HepG2 (cell line): ENCODE data around the gene ZNF500. TPM values are rescaled to one million over a fixed set of nuclear protein-coding genes. Genes with fewer than 3 reads are reported as not detected.
A peak's percentile ranks its signal among the peaks of the same experiment; 100 is the strongest.

Experiments used
- ATAC-seq: fragments of 200-7000 bp; cut with Tn5 transposase; 3 replicates; pipeline ENCODE4 v1.9.1; 2020; ENCODE audit warnings: mild to moderate bottlenecking, moderate library complexity
- BruUV-seq: library from RNA; stranded (reverse); fragments of 400-500 nt; replicated peaks from 2 replicates; lab custom pipeline; 2021; lab: Mats Ljungman, UMichigan
- CTCF ChIA-PET: fragments of 300-600 bp; formaldehyde crosslinking; extraction: SDS; loops from one replicate; lab custom pipeline; 2021; ENCODE audit warnings: low total read pairs, inconsistent platforms, low intra/inter-chr PET ratio; lab: Yijun Ruan, JAX
- POLR2A ChIA-PET: fragments of 350-600 bp; sonication (Branson Sonifier 250); formaldehyde crosslinking; loops from one replicate; lab custom pipeline; 2020; ENCODE audit warnings: antibody characterized with exemption, inconsistent platforms; lab: Yijun Ruan, JAX
- DNase-seq: peaks from one replicate; pipeline ENCODE4 v3.0.0-alpha.2; 2015; ENCODE audit warnings: low spot score
- FAIRE-seq: peaks from 3 replicates; lab custom pipeline; 2011; peaks lifted over from hg19 to GRCh38; lab: Jason Lieb, UNC
- H2AFZ ChIP-seq: one replicate; pipeline ENCODE4 v1.6.1; 2011; ENCODE audit warnings: low read length, inconsistent platforms
- H3K27ac ChIP-seq: fragments of 300-600 bp; 3 replicates; pipeline ENCODE4 v1.8.0; 2011; ENCODE audit warnings: mixed run types, mild to moderate bottlenecking, mixed read lengths, low read length, inconsistent platforms; ENCODE audit not compliant: insufficient read depth; ENCODE audit errors: extremely low read length
- H3K27me3 ChIP-seq, 2 experiments: fragments of 200-600 bp in 1 of 2; 2 replicates in 1 of 2; 3 replicates in 1 of 2; pipeline versions ENCODE4 v1.6.0 to v1.8.0; 2011; ENCODE audit warnings: low read length in 2 of 2, mild to moderate bottlenecking in 2 of 2, moderate library complexity in 2 of 2, inconsistent platforms in 1 of 2; ENCODE audit not compliant: insufficient read depth in 2 of 2, control insufficient read depth in 1 of 2
- H3K36me3 ChIP-seq, 2 experiments: fragments of 200-600 bp in 1 of 2; replicated peaks in 1 of 2; 2 replicates in 1 of 2; 3 replicates in 1 of 2; pipeline versions ENCODE4 v1.5.1 to v1.8.0; 2011; ENCODE audit warnings: low read length in 2 of 2, inconsistent platforms in 1 of 2; ENCODE audit not compliant: insufficient read depth in 2 of 2, control insufficient read depth in 1 of 2
- H3K4me1 ChIP-seq: 2 replicates; pipeline ENCODE4 v1.5.1; 2012; ENCODE audit warnings: low read length, inconsistent platforms; ENCODE audit not compliant: insufficient read depth
- H3K4me2 ChIP-seq: 2 replicates; pipeline ENCODE4 v1.6.0; 2011; ENCODE audit warnings: low read depth, low read length, inconsistent platforms
- H3K4me3 ChIP-seq, 3 experiments: fragments of 200-600 bp in 1 of 3; sonication (generic), shearing (Covaris generic) in 1 of 3; replicated peaks in 1 of 3; 2 replicates each; pipeline ENCODE4 v1.5.1; 2011 to 2016; ENCODE audit warnings: low read length in 3 of 3, inconsistent platforms in 2 of 3, low read depth in 2 of 3, mild to moderate bottlenecking in 2 of 3, control low read depth in 1 of 3, mixed read lengths in 1 of 3; ENCODE audit not compliant: insufficient read depth in 1 of 3
- H3K79me2 ChIP-seq: one replicate; pipeline ENCODE4 v1.6.1; 2011; ENCODE audit warnings: low read length, inconsistent platforms; ENCODE audit not compliant: insufficient read depth
- H3K9ac ChIP-seq: 2 replicates; pipeline ENCODE4 v1.6.0; 2011; ENCODE audit warnings: mild to moderate bottlenecking, low read depth, low read length, inconsistent platforms; ENCODE audit not compliant: insufficient read depth
- H3K9me3 ChIP-seq: 2 replicates; pipeline ENCODE4 v1.5.1; 2012; ENCODE audit warnings: mild to moderate bottlenecking, low read length
- H4K20me1 ChIP-seq: 2 replicates; pipeline ENCODE4 v1.6.0; 2011; ENCODE audit warnings: inconsistent platforms, mild to moderate bottlenecking, low read length, moderate library complexity; ENCODE audit not compliant: insufficient read depth
- AKNA ChIP-seq: sonication (generic); formaldehyde crosslinking; IDR thresholded peaks from 2 replicates; pipeline ENCODE4 v1.4.0; 2020; ENCODE audit warnings: missing genetic modification reagents, borderline replicate concordance
- ARNT2 ChIP-seq: sonication (generic); formaldehyde crosslinking; IDR thresholded peaks from 2 replicates; pipeline ENCODE4 v1.8.0; 2022; ENCODE audit warnings: mild to moderate bottlenecking, low read depth, missing genetic modification reagents, moderate library complexity
- CCAR2 ChIP-seq: fragments of 200-400 bp; formaldehyde crosslinking; optimal IDR thresholded peaks from 2 replicates; pipeline ENCODE3; 2018; ENCODE audit warnings: low read depth, mild to moderate bottlenecking, low read length, moderate library complexity
- ELK4 ChIP-seq: sonication (generic); formaldehyde crosslinking; IDR thresholded peaks from 2 replicates; pipeline ENCODE4 v1.9.0; 2021; ENCODE audit warnings: missing genetic modification reagents, borderline replicate concordance
- MXD1 ChIP-seq: sonication (generic); formaldehyde crosslinking; IDR thresholded peaks from 2 replicates; pipeline ENCODE4 v1.4.0; 2020; ENCODE audit warnings: mild to moderate bottlenecking, missing genetic modification reagents
- NFE2 ChIP-seq: sonication (generic); formaldehyde crosslinking; IDR thresholded peaks from 2 replicates; pipeline ENCODE4 v1.4.0; 2020; ENCODE audit warnings: missing genetic modification reagents
- TFAP4 ChIP-seq: sonication (generic); IDR thresholded peaks from 2 replicates; pipeline ENCODE4 v1.6.1; 2016; ENCODE audit warnings: low read depth, borderline replicate concordance
- ZGPAT ChIP-seq: IDR thresholded peaks from 2 replicates; pipeline ENCODE4 v1.6.1; 2016; ENCODE audit warnings: mild to moderate bottlenecking
- WGBS: methylation state at CpG from one replicate; pipeline ENCODE4 v1.1.6; 2017; ENCODE audit warnings: low lambda C conversion rate; 5-methylcytosine and 5-hydroxymethylcytosine counted together
- in situ Hi-C: cut with HindIII; loops from 2 replicates; pipeline ENCODE4 v1.10.0; 2017; ENCODE audit warnings: low pct_unique_long_range_greater_than_20kb; ENCODE audit not compliant: extremely low pct_ligation_motif_present
- intact Hi-C: fragments of 100-400 bp; cut with micrococcal nuclease; formaldehyde crosslinking; loops from one replicate; pipeline ENCODE4 v1.10.0; 2022; ENCODE audit not compliant: unreplicated experiment
- polyA plus RNA-seq, 8 experiments: library from polyadenylated mRNA; depleted of rRNA in 3 of 8; stranded (reverse) in 7 of 8; unstranded in 1 of 8; fragments of >200 nt; fragmentation: Illumina TruSeq in 4 of 8; extraction: Trizol in 4 of 8; gene quantifications; 2 replicates each; pipeline versions ENCODE4 v1.2.1 to v1.2.3, GENCODE V29; 2011 to 2016; ENCODE audit warnings: low read depth in 4 of 8, missing spikeins in 1 of 8, mixed read lengths in 1 of 8; ENCODE audit not compliant: insufficient read depth in 1 of 8
- total RNA-seq, 5 experiments: library from RNA; depleted of rRNA; stranded (reverse); fragments of >200 nt; fragmentation: Illumina TruSeq; extraction: Trizol; gene quantifications; 2 replicates each; pipeline ENCODE4 v1.2.3, GENCODE V29; 2016; ENCODE audit warnings: low read depth in 1 of 5
- TF ChIP-seq, protein P1 (sequence below): IDR thresholded peaks from 2 replicates; pipeline ENCODE4 v1.6.1; 2012; ENCODE audit warnings: low read depth, low read length, improper control_type of control experiment

ZNF500 gene
- total and polyA plus RNA-seq, 2 of the 13 experiments (the other 11 are each of a cell fraction or from before 2014, with no cell fraction given), result 6.1 to 12.2 TPM

DNA sequence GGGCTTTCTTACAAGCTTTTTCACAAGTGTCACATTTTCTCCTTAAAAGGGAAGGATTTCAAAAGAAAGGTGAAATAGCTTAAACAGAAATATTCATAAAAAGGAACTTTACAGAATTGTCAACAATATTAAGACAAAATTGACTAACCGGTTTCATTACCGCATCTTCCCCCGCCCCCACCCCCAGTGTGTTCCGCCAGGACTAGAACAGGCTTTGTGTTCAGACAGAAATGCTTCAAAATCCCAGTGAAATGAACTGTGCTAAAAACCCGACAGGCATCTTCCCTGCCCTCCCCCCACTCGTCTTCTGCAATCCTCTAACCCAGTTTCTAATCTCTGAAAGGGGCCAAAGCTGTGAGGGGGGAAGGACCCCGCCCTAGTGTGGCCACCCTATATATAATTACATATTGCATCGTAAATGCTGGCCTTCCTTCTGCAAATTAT is 36.5 kb upstream of the ZNF500 start (continued):
- TF ChIP-seq ARNT2, result no peak
- TF ChIP-seq, all 625 proteins: peak for 0

GRCh38 chr16:4802659-4803287 is 35.8 kb upstream of the ZNF500 start:
- peak overlapping the region; percentile 65; the same call in 1 of the 2 replicates for H3K9ac ChIP-seq
- no peaks in the 10 kb centered on the region for H3K9me3 ChIP-seq
- ChIA-PET POLR2A (interaction anchor here (0.5 to 3.7 kb wide), 11 partner anchors 8 to 234 kb away, joined by 3 to 17 read pairs (median 5); partner anchors contain the start of genes ANKS3, DNAAF8, SEC14L5 and SEPTIN12), CTCF (no interaction called here)
- peak; percentile 70 for FAIRE-seq
- DNase-seq, result peak; percentile 87
- 2% methylated on average over 8 of the region's 59 CpGs for WGBS
- H3K27me3 ChIP-seq, result no peaks in the 10 kb centered on the region
- H3K4me1 ChIP-seq, result peaks cover 24% of the 10 kb centered on the region
- no peak overlapping the region for H2AFZ ChIP-seq
- H3K4me3 ChIP-seq, result peak overlapping the region; percentile 88 to 90 (median 90)
- peak; percentile 92 for ATAC-seq
- H3K27ac ChIP-seq, result peak overlapping the region; percentile 83
- peaks cover 0 to 29% of the 10 kb centered on the region in 2 experiments; a peak in 3 of 5 replicates for H3K36me3 ChIP-seq
- BruUV-seq, result no TSS peak
- H3K4me2 ChIP-seq, result peak overlapping the region; percentile 93
- no peaks in the 10 kb centered on the region for H4K20me1 ChIP-seq
- H3K79me2 ChIP-seq, result no peaks in the 10 kb centered on the region
- intact Hi-C loops, result loop anchor here (2.0 to 5.0 kb wide), 2 partner anchors 36 to 70 kb away; partner anchors contain the start of genes ANKS3, DNAAF8 and ZNF500
- in situ Hi-C loops, result no loop called here
- TF ChIP-seq TFAP4 (no peak), AKNA (CRISPR knock-in tag) (no peak), NFE2 (no peak), ZGPAT (CRISPR knock-in tag) (0 out of 2 replicates have a peak, but pooled peaks have one; percentile 24), MXD1 (CRISPR knock-in tag) (no peak), ELK4 (CRISPR knock-in tag) (no peak), CCAR2 (no peak)
- TF ChIP-seq, protein P1, sequence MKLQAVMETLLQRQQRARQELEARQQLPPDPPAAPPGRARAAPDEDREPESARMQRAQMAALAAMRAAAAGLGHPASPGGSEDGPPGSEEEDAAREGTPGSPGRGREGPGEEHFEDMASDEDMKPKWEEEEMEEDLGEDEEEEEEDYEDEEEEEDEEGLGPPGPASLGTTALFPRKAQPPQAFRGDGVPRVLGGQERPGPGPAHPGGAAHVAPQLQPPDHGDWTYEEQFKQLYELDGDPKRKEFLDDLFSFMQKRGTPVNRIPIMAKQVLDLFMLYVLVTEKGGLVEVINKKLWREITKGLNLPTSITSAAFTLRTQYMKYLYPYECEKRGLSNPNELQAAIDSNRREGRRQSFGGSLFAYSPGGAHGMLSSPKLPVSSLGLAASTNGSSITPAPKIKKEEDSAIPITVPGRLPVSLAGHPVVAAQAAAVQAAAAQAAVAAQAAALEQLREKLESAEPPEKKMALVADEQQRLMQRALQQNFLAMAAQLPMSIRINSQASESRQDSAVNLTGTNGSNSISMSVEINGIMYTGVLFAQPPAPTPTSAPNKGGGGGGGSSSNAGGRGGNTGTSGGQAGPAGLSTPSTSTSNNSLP, result no peak
